Gastrocnemius medialis (tissue), 4 donors: Measurements from ENCODE around the gene ZNF362. TPM values are rescaled to one million over a fixed set of nuclear protein-coding genes. Genes with fewer than 3 reads are reported as not detected.
"Not testable (repeated sequence)": the region's sequence is repeated elsewhere in the genome, so short reads cannot be mapped to it uniquely, and the experiment has no call there.

ENCODE experiments used
- ATAC-seq, 2 donors: fragments of 150-250 bp; one replicate each; pipeline ENCODE4 v1.9.1; 2016
- DNase-seq, 2 donors: peaks; one replicate each; pipeline ENCODE4 v3.0.0-alpha.2; 2019
- H3K27ac ChIP-seq, 4 donors: fragments of 200-600 bp; sonication (generic); 1 replicate in 1 of 4; 2 replicates in 3 of 4; pipeline ENCODE4 v1.5.1; 2016 to 2018; ENCODE audit warnings: mild to moderate bottlenecking in 2 of 4, moderate library complexity in 1 of 4
- H3K27me3 ChIP-seq, 3 donors: fragments of 200-600 bp; sonication (generic) in 2 of 3; 1 replicate in 1 of 3; 2 replicates in 2 of 3; pipeline versions ENCODE4 v1.5.1 to v1.6.0; 2016 to 2019; ENCODE audit warnings: mild to moderate bottlenecking in 1 of 3, moderate library complexity in 1 of 3
- H3K36me3 ChIP-seq, 2 donors: fragments of 200-600 bp; sonication (generic) in 1 of 2; one replicate each; pipeline ENCODE4 v1.5.1; 2017 to 2018
- H3K4me1 ChIP-seq, 2 donors: fragments of 200-600 bp; sonication (generic) in 1 of 2; one replicate each; pipeline ENCODE4 v1.5.1; 2016 to 2017; ENCODE audit warnings: mild to moderate bottlenecking in 2 of 2
- H3K4me3 ChIP-seq, 4 donors: fragments of 200-600 bp; sonication (generic) in 3 of 4; 1 replicate in 1 of 4; 2 replicates in 3 of 4; pipeline ENCODE4 v1.5.1; 2016 to 2019; ENCODE audit warnings: mild to moderate bottlenecking in 2 of 4
- H3K9me3 ChIP-seq, 3 donors: fragments of 200-600 bp; sonication (generic) in 2 of 3; 1 replicate in 1 of 3; 2 replicates in 2 of 3; pipeline ENCODE4 v1.5.1; 2016 to 2019
- CTCF ChIP-seq, 5 experiments: fragments of 450-650 bp in 3 of 5; fragments of 200-600 bp in 2 of 5; sonication (generic) in 2 of 5; IDR thresholded peaks in 4 of 5; conservative IDR thresholded peaks in 1 of 5; 1 replicate in 4 of 5; 2 replicates in 1 of 5; pipeline ENCODE4 v1.5.1; 2016 to 2019; ENCODE audit warnings: antibody characterized with exemption in 5 of 5, mild to moderate bottlenecking in 3 of 5, moderate library complexity in 3 of 5
- POLR2A ChIP-seq, 2 donors: fragments of 450-650 bp; IDR thresholded peaks; one replicate each; pipeline ENCODE4 v1.6.1; 2017; ENCODE audit warnings: antibody characterized with exemption in 2 of 2, mild to moderate bottlenecking in 2 of 2, moderate library complexity in 2 of 2
- in situ Hi-C, 4 donors: fragments of 200-750 bp; cut with MboI; loops; one replicate each; pipeline versions ENCODE4 v1.15.0 to v1.8.0; 2017; ENCODE audit warnings: low sequenced_read_pairs in 4 of 4
- intact Hi-C: fragments of 100-400 bp; cut with DNase I; formaldehyde crosslinking; loops from one replicate; pipeline ENCODE4 v1.15.1; 2023; ENCODE audit warnings: low total_unique reads
- total RNA-seq, 4 donors: library from RNA; depleted of rRNA; stranded (reverse); fragments of >200 nt; gene quantifications; one replicate each; pipeline versions ENCODE4 v1.1.0 to v1.2.3, GENCODE V29; 2016

The ZNF362 gene
- total RNA-seq, 4 donors from 2014 or later, result 6.4 to 19.2 (median 17.7) TPM

GRCh38 chr1:33236498-33236897, 19.8 kb upstream of the ZNF362 start:
- H3K36me3 ChIP-seq, result no peaks in the 10 kb centered on the region
- TF ChIP-seq CTCF (IDR thresholded peaks at IDR 0.05 in 4 of 5, conservative IDR thresholded peaks at IDR 0.05 in 1 of 5) (no peak), POLR2A (IDR thresholded peaks at IDR 0.05) (no peak)
- no peak overlapping the region for H3K4me3 ChIP-seq
- ATAC-seq (no peak), DNase-seq (no peak)
- no peaks in the 10 kb centered on the region for H3K4me1 ChIP-seq
- in situ Hi-C loops, result no loop called here
- no peaks in the 10 kb centered on the region for H3K27me3 ChIP-seq
- H3K9me3 ChIP-seq, result no peaks in the 10 kb centered on the region
- no peak overlapping the region for H3K27ac ChIP-seq
- intact Hi-C loops, result no loop called here

GRCh38 chr1:33237579-33237978, 18.7 kb upstream of the ZNF362 start:
- Histone ChIP-seq H3K4me3 (no peak overlapping the region), H3K27ac (no peak overlapping the region), H3K9me3 (no peaks in the 10 kb centered on the region), H3K27me3 (no peaks in the 10 kb centered on the region), H3K36me3 (no peaks in the 10 kb centered on the region), H3K4me1 (no peaks in the 10 kb centered on the region)
- in situ Hi-C loops (no loop called here), intact Hi-C loops (no loop called here)
- DNase-seq (no peak), ATAC-seq (no peak)
- TF ChIP-seq CTCF (IDR thresholded peaks at IDR 0.05 in 4 of 5, conservative IDR thresholded peaks at IDR 0.05 in 1 of 5), result no peak

- intact Hi-C loops, result not testable (repeated sequence)
Measured at GRCh38 chr1:33238194-33238724, 18.0 kb upstream of the ZNF362 start.

GRCh38 chr1:33239410-33239809, 16.9 kb upstream of the ZNF362 start:
- ATAC-seq, in situ Hi-C loops, H3K27me3 ChIP-seq, H3K36me3 ChIP-seq, intact Hi-C loops, H3K27ac ChIP-seq, DNase-seq, H3K9me3 ChIP-seq, H3K4me3 ChIP-seq, H3K4me1 ChIP-seq: not testable (repeated sequence)

More at GRCh38 chr1:33238194-33238724, 18.0 kb upstream of the ZNF362 start:
- in situ Hi-C loops, H3K27ac ChIP-seq, H3K4me3 ChIP-seq, H3K36me3 ChIP-seq, H3K4me1 ChIP-seq, H3K27me3 ChIP-seq, DNase-seq, H3K9me3 ChIP-seq, ATAC-seq: not testable (repeated sequence)

- intact Hi-C loops (no loop called here), in situ Hi-C loops (no loop called here)
- Histone ChIP-seq H3K27ac (no peak overlapping the region), H3K27me3 (no peaks in the 10 kb centered on the region), H3K36me3 (no peaks in the 10 kb centered on the region), H3K4me1 (no peaks in the 10 kb centered on the region), H3K9me3 (no peaks in the 10 kb centered on the region), H3K4me3 (no peak overlapping the region)
- ATAC-seq, result no peak
- TF ChIP-seq CTCF (IDR thresholded peaks at IDR 0.05 in 4 of 5, conservative IDR thresholded peaks at IDR 0.05 in 1 of 5) (no peak), POLR2A (IDR thresholded peaks at IDR 0.05) (no peak)
- no peak for DNase-seq
Measured at GRCh38 chr1:33241866-33242265, 14.4 kb upstream of the ZNF362 start.

GRCh38 chr1:33242652-33243051, 13.6 kb upstream of the ZNF362 start:
- Histone ChIP-seq H3K36me3 (no peaks in the 10 kb centered on the region), H3K4me1 (no peaks in the 10 kb centered on the region), H3K27me3 (no peaks in the 10 kb centered on the region), H3K4me3 (no peak overlapping the region), H3K27ac (no peak overlapping the region), H3K9me3 (no peaks in the 10 kb centered on the region)
- in situ Hi-C loops, result no loop called here
- DNase-seq (no peak), ATAC-seq (no peak)
- intact Hi-C loops, result no loop called here
- TF ChIP-seq CTCF (IDR thresholded peaks at IDR 0.05 in 4 of 5, conservative IDR thresholded peaks at IDR 0.05 in 1 of 5) (no peak), POLR2A (IDR thresholded peaks at IDR 0.05) (no peak)
